Mammary epithelial cell (primary cell): Measurements from ENCODE around the gene SH3RF3.

ENCODE experiments used
- EZH2 ChIP-seq: IDR thresholded peaks from 2 replicates; pipeline ENCODE4 v1.6.1; 2012; ENCODE audit warnings: low read length, inconsistent platforms, borderline replicate concordance
- TF ChIP-seq, protein P1 (sequence below), 2 donors: IDR thresholded peaks in 1 of 2; conservative IDR thresholded peaks in 1 of 2; 2 replicates each; pipeline ENCODE4 v1.5.1; 2011 to 2012; ENCODE audit warnings: inconsistent platforms in 2 of 2, low read length in 2 of 2, mild to moderate bottlenecking in 2 of 2, control low read depth in 1 of 2, low read depth in 1 of 2; ENCODE audit not compliant: insufficient read depth in 1 of 2; ENCODE audit errors: extremely low read depth in 1 of 2

- TF ChIP-seq, protein P1, sequence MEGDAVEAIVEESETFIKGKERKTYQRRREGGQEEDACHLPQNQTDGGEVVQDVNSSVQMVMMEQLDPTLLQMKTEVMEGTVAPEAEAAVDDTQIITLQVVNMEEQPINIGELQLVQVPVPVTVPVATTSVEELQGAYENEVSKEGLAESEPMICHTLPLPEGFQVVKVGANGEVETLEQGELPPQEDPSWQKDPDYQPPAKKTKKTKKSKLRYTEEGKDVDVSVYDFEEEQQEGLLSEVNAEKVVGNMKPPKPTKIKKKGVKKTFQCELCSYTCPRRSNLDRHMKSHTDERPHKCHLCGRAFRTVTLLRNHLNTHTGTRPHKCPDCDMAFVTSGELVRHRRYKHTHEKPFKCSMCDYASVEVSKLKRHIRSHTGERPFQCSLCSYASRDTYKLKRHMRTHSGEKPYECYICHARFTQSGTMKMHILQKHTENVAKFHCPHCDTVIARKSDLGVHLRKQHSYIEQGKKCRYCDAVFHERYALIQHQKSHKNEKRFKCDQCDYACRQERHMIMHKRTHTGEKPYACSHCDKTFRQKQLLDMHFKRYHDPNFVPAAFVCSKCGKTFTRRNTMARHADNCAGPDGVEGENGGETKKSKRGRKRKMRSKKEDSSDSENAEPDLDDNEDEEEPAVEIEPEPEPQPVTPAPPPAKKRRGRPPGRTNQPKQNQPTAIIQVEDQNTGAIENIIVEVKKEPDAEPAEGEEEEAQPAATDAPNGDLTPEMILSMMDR (conservative IDR thresholded peaks at IDR 0.05 in 1 of 2, IDR thresholded peaks at IDR 0.05 in 1 of 2; ENCODE audit: extremely low read depth in 1 of 2, insufficient read depth in 1 of 2, low read depth in 1 of 2, low read length in 2 of 2): no peak
- no peak for TF ChIP-seq EZH2
Observed at GRCh38 chr2:109313343-109313742, 184.3 kb downstream of the SH3RF3 start.
